Neural progenitor cell (in vitro differentiated cells): ENCODE data around the gene HABP4. TPM values are rescaled to one million over a fixed set of nuclear protein-coding genes. Genes with fewer than 3 reads are reported as not detected.
A peak's percentile ranks its signal among the peaks of the same experiment; 100 is the strongest.

ENCODE experiments used
- DNase-seq: peaks from one replicate; pipeline ENCODE4 v3.0.0-alpha.2; 2016; ENCODE audit warnings: low spot score
- H2AFZ ChIP-seq: fragments of 200-600 bp; sonication (generic); replicated peaks from 2 replicates; pipeline ENCODE4 v1.6.1; 2016; ENCODE audit warnings: antibody characterized with exemption
- H3F3A ChIP-seq: fragments of 200-600 bp; sonication (generic); 2 replicates; pipeline ENCODE4 v1.6.1; 2016; ENCODE audit warnings: antibody characterized with exemption, low read depth
- H3K27ac ChIP-seq: fragments of 200-600 bp; sonication (generic); 2 replicates; pipeline ENCODE4 v1.5.1; 2016; ENCODE audit warnings: mild to moderate bottlenecking
- H3K27me3 ChIP-seq: fragments of 200-600 bp; sonication (generic); 2 replicates; pipeline ENCODE4 v1.6.1; 2016; ENCODE audit warnings: mild to moderate bottlenecking, moderate library complexity
- H3K36me3 ChIP-seq: fragments of 200-600 bp; sonication (generic); 2 replicates; pipeline ENCODE4 v1.5.1; 2016
- H3K4me1 ChIP-seq: fragments of 200-600 bp; sonication (generic); 2 replicates; pipeline ENCODE4 v1.6.1; 2016; ENCODE audit warnings: mixed run types
- H3K4me2 ChIP-seq: fragments of 200-600 bp; sonication (generic); 2 replicates; pipeline ENCODE4 v1.6.1; 2016
- H3K4me3 ChIP-seq: fragments of 200-600 bp; sonication (generic); 2 replicates; pipeline ENCODE4 v1.5.1; 2016
- H3K79me2 ChIP-seq: fragments of 200-600 bp; sonication (generic); 2 replicates; pipeline ENCODE4 v1.6.1; 2016; ENCODE audit warnings: low read depth
- H3K9ac ChIP-seq: fragments of 200-600 bp; sonication (generic); 2 replicates; pipeline ENCODE4 v1.6.1; 2016
- H3K9me3 ChIP-seq: fragments of 200-600 bp; sonication (generic); 2 replicates; pipeline ENCODE4 v1.5.1; 2016; ENCODE audit warnings: low read depth
- H4K20me1 ChIP-seq: fragments of 200-600 bp; sonication (generic); 2 replicates; pipeline ENCODE4 v1.6.1; 2016; ENCODE audit warnings: low read depth
- H3K27ac Mint-ChIP-seq: 3 replicates; pipeline ENCODE4 v1.8.0; 2021; ENCODE audit warnings: mixed read lengths
- H3K27me3 Mint-ChIP-seq: 2 replicates; pipeline ENCODE4 v1.8.0; 2022; ENCODE audit warnings: low read depth, mild to moderate bottlenecking, inconsistent platforms, moderate library complexity, mixed read lengths; ENCODE audit not compliant: insufficient read depth
- H3K36me3 Mint-ChIP-seq: 3 replicates; pipeline ENCODE4 v1.8.0; 2021; ENCODE audit warnings: mixed read lengths
- H3K4me1 Mint-ChIP-seq: 3 replicates; pipeline ENCODE4 v1.8.0; 2021; ENCODE audit warnings: mixed read lengths
- H3K4me3 Mint-ChIP-seq: 3 replicates; pipeline ENCODE4 v1.8.0; 2021; ENCODE audit warnings: mild to moderate bottlenecking, moderate library complexity, mixed read lengths
- H3K9me3 Mint-ChIP-seq: 3 replicates; pipeline ENCODE4 v1.8.0; 2020; ENCODE audit warnings: mixed read lengths
- EZH2 ChIP-seq: fragments of 200-600 bp; sonication (generic); IDR thresholded peaks from 2 replicates; pipeline ENCODE4 v1.6.1; 2017; ENCODE audit warnings: antibody characterized with exemption, mild to moderate bottlenecking, moderate library complexity
- EZH2phosphoT487 ChIP-seq: fragments of 200-600 bp; sonication (generic); IDR thresholded peaks from 2 replicates; pipeline ENCODE4 v1.6.1; 2017; ENCODE audit warnings: antibody characterized with exemption
- total RNA-seq: library from RNA; depleted of rRNA; stranded (reverse); fragments of >200 nt; gene quantifications from 2 replicates; pipeline ENCODE4 v1.2.3, GENCODE V29; 2015; ENCODE audit warnings: low replicate concordance
- TF ChIP-seq, protein P1 (sequence below): fragments of 200-600 bp; sonication (generic); IDR thresholded peaks from 2 replicates; pipeline ENCODE4 v1.5.1; 2017; ENCODE audit warnings: antibody characterized with exemption, mild to moderate bottlenecking

HABP4 gene
- total RNA-seq, 1 donor from 2014 or later: 12.3 TPM

DNA sequence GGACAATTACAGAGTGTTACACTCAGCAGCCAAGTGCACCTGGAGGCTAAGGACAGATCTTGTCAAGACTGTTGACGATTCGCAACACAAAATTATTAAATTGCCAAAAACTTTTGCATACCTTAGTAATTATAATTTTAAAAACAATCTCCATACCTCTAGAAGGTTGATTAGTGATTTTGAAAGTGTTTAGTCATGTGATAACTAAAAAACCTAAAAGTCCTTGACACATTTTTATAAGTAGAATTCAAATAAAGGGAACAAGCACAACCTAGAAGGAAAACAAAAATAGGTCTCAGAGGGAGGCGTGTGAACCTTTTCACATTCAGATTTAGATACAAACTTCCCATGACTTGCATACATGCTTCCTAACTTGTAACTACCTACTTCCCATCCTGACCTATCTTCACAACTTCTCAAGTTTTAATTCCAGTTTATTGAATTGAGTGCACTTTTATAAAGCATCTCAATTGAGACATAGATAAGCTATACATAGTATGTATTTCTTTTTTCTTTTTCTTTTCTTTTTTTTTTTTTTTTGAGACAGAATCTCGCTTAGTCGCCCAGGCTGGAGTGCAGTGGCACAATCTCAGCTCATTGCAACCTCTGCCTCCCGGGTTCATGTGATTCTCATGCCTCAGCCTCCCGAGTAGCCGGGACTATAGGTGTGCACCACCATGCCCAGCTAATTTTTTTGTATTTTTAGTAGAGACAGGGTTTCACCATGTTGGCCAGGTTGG lies 37.6 kb upstream of the HABP4 start:
- no peak overlapping the region for H3K9ac ChIP-seq
- H3K27me3 ChIP-seq: no peaks in the 10 kb centered on the region
- TF ChIP-seq EZH2phosphoT487 (no peak), EZH2 (no peak)
- TF ChIP-seq, protein P1, sequence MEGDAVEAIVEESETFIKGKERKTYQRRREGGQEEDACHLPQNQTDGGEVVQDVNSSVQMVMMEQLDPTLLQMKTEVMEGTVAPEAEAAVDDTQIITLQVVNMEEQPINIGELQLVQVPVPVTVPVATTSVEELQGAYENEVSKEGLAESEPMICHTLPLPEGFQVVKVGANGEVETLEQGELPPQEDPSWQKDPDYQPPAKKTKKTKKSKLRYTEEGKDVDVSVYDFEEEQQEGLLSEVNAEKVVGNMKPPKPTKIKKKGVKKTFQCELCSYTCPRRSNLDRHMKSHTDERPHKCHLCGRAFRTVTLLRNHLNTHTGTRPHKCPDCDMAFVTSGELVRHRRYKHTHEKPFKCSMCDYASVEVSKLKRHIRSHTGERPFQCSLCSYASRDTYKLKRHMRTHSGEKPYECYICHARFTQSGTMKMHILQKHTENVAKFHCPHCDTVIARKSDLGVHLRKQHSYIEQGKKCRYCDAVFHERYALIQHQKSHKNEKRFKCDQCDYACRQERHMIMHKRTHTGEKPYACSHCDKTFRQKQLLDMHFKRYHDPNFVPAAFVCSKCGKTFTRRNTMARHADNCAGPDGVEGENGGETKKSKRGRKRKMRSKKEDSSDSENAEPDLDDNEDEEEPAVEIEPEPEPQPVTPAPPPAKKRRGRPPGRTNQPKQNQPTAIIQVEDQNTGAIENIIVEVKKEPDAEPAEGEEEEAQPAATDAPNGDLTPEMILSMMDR: no peak
- peaks cover 7% of the 10 kb centered on the region for H3K4me1 ChIP-seq
- DNase-seq: no peak
- Mint-ChIP-seq H3K4me3 (no peak overlapping the region), H3K4me1 (peaks cover 9% of the 10 kb centered on the region), H3K36me3 (peaks cover 21% of the 10 kb centered on the region), H3K9me3 (peaks cover 2% of the 10 kb centered on the region), H3K27ac (no peak overlapping the region), H3K27me3 (peaks cover 5% of the 10 kb centered on the region)
- no peak overlapping the region for H3K27ac ChIP-seq
- peaks cover 97% of the 10 kb centered on the region for H3K79me2 ChIP-seq
- H4K20me1 ChIP-seq: peaks cover 26% of the 10 kb centered on the region
- peaks cover 16% of the 10 kb centered on the region for H3F3A ChIP-seq
- no peaks in the 10 kb centered on the region for H3K9me3 ChIP-seq
- no peak overlapping the region for H3K4me2 ChIP-seq
- no peak overlapping the region for H3K4me3 ChIP-seq
- no peaks in the 10 kb centered on the region for H3K36me3 ChIP-seq
- no peak overlapping the region for H2AFZ ChIP-seq

DNA sequence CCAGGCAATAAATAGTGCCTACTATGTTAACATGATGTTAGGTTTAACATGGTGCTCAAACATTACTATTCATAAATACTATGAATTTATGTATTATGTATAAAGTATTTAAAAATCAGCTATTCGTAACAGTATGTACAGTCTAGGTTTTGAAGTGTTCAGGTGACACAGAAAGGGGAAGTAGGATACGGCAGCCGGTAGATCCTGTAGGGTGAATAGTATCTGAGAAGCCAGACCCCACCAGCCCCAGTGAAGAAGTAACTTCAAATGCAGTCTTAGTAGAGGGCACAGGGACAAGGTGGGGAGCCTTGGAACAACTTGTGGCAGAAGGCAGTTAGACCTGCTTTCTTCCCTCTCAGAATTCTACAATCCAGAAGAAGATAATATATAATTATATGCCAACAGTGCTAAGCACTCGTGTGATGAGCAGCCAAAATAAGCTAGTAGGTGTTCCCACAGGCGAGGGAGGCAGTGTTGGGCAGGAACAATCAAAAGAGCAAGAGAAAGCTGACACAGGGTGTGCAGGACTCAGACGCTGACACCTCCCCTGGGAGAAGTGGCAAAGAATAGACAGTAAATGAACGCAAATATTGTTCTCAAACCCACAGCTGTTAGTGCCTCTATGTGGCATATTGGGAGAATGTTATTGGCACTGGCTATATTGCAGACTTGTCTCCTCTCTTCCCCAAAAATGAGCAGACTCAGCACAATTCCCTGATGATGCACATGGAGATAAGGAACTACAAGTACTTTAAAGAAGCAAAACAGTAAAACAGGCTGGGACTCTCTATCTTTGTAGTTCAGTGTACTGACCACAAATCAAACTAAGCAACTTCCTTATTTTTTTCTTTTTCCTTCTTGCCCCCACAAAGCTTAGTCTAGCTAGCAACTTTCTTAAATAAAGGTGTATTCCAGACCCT lies 36.4 kb upstream of the HABP4 start:
- Histone ChIP-seq H3K79me2 (peaks cover 85% of the 10 kb centered on the region), H3K9me3 (no peaks in the 10 kb centered on the region), H3K4me3 (no peak overlapping the region), H3K27me3 (no peaks in the 10 kb centered on the region), H3K9ac (no peak overlapping the region), H4K20me1 (peaks cover 26% of the 10 kb centered on the region), H3K36me3 (no peaks in the 10 kb centered on the region), H3F3A (peaks cover 21% of the 10 kb centered on the region), H2AFZ (no peak overlapping the region), H3K4me1 (peaks cover 7% of the 10 kb centered on the region), H3K4me2 (no peak overlapping the region), H3K27ac (no peak overlapping the region)
- H3K9me3 Mint-ChIP-seq: no peaks in the 10 kb centered on the region
- no peak for DNase-seq
- H3K27ac Mint-ChIP-seq: no peak overlapping the region
- peaks cover 8% of the 10 kb centered on the region for H3K4me1 Mint-ChIP-seq
- no peak overlapping the region for H3K4me3 Mint-ChIP-seq
- no peak for TF ChIP-seq EZH2phosphoT487
- peaks cover 14% of the 10 kb centered on the region for H3K36me3 Mint-ChIP-seq
- H3K27me3 Mint-ChIP-seq: peaks cover 6% of the 10 kb centered on the region

DNA sequence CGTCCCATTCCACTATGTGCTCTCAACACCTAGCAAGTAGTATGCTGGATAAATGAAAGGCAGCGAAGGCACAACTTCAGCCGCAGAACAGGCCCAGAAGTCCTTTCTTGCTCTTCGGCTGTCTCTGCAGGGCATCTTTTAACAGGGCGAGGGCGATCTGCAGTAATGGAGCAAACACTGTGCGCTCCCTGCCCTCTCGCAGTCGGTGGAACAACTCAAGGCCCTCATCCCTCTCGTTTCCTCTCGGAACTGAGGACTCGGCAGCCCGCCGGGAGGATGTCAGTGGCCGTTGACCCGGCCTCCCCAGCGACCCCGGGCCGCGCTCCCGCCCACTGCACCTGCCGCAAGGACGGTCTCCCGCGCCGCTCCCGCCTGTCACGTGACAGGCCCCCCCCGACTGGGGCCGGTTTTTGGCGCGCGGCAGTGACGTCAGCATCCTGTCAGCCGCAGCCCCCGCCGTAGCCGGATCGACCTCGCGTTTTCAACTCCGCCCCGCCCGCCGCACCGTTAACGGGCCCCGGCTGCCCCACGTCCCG lies 32.9 kb upstream of the HABP4 start:
- H3K9me3 Mint-ChIP-seq: no peaks in the 10 kb centered on the region
- peak overlapping the region; percentile 61 for H3K9ac ChIP-seq
- peak overlapping the region; percentile 66 for H2AFZ ChIP-seq
- H3K9me3 ChIP-seq: no peaks in the 10 kb centered on the region
- peak overlapping the region; percentile 94 for H3K4me2 ChIP-seq
- H3K4me3 ChIP-seq: peak overlapping the region; percentile 66
- peaks cover 2% of the 10 kb centered on the region for H3K36me3 Mint-ChIP-seq
- H3K36me3 ChIP-seq: no peaks in the 10 kb centered on the region
- peaks cover 50% of the 10 kb centered on the region for H3K79me2 ChIP-seq
- DNase-seq: peak; percentile 93
- peaks cover 26% of the 10 kb centered on the region for H4K20me1 ChIP-seq
- peaks cover 40% of the 10 kb centered on the region for H3F3A ChIP-seq
- H3K4me3 Mint-ChIP-seq: peak overlapping the region; percentile 94
- H3K27me3 Mint-ChIP-seq: peaks cover 6% of the 10 kb centered on the region
- peaks cover 30% of the 10 kb centered on the region for H3K4me1 Mint-ChIP-seq
- TF ChIP-seq EZH2phosphoT487 (peak; percentile 9), EZH2 (no peak)
- H3K27me3 ChIP-seq: no peaks in the 10 kb centered on the region
- H3K4me1 ChIP-seq: peaks cover 25% of the 10 kb centered on the region
- peak overlapping the region; percentile 84 for H3K27ac Mint-ChIP-seq
- H3K27ac ChIP-seq: peak overlapping the region; percentile 13

DNA sequence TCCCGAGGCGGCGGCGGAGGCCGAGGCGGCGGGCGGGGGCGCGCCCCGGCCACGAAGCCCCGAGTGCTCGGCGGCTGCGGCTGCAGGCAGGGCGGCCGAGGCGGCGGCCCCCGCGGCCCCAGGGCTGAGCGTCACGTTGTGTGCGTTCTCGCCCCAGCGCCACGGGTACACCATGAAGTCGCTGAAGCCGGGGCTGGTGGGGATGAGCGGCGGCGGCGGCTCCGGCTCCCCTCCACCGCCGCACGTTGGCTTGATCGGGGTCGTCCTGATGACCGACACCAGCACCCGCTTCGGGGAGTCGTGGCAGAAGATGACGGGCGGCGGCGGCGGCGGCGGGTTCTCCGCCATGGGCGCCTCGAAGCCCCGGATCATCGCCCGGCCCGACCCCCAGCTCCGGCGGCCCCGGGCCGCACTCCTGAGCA lies 32.3 kb upstream of the HABP4 start:
- H3K9me3 Mint-ChIP-seq: no peaks in the 10 kb centered on the region

More for the DNA sequence above, 32.3 kb upstream of the HABP4 start:
- H3K4me3 ChIP-seq: peak overlapping the region; percentile 66
- H2AFZ ChIP-seq: peak overlapping the region; percentile 83
- no peaks in the 10 kb centered on the region for H3K9me3 ChIP-seq
- H3K4me2 ChIP-seq: peak overlapping the region; percentile 94
- Mint-ChIP-seq H3K27ac (no peak overlapping the region), H3K4me3 (peak overlapping the region; percentile 93), H3K4me1 (peaks cover 30% of the 10 kb centered on the region), H3K36me3 (peaks cover 2% of the 10 kb centered on the region), H3K27me3 (peaks cover 6% of the 10 kb centered on the region)
- peak overlapping the region; percentile 77 for H3K27ac ChIP-seq
- no peak for DNase-seq
- H3F3A ChIP-seq: peaks cover 40% of the 10 kb centered on the region
- peaks cover 45% of the 10 kb centered on the region for H3K79me2 ChIP-seq
- TF ChIP-seq EZH2phosphoT487 (no peak), EZH2 (no peak)
- TF ChIP-seq, protein P1: no peak
- no peaks in the 10 kb centered on the region for H3K27me3 ChIP-seq
- peaks cover 26% of the 10 kb centered on the region for H4K20me1 ChIP-seq
- H3K4me1 ChIP-seq: peaks cover 25% of the 10 kb centered on the region
- H3K36me3 ChIP-seq: no peaks in the 10 kb centered on the region
- H3K9ac ChIP-seq: peak overlapping the region; percentile 53
